HG03064 (cell line): ENCODE measurements around the gene GYPA.
"Not testable (repeated sequence)": the region's sequence is repeated elsewhere in the genome, so short reads cannot be mapped to it uniquely, and the experiment has no call there.

Source experiments
- ATAC-seq: cut with Tn5 transposase; IDR thresholded peaks from one replicate; pipeline ENCODE4 v1.9.1; 2021; ENCODE audit warnings: low read depth; ENCODE audit not compliant: unreplicated experiment

The GYPA gene

DNA sequence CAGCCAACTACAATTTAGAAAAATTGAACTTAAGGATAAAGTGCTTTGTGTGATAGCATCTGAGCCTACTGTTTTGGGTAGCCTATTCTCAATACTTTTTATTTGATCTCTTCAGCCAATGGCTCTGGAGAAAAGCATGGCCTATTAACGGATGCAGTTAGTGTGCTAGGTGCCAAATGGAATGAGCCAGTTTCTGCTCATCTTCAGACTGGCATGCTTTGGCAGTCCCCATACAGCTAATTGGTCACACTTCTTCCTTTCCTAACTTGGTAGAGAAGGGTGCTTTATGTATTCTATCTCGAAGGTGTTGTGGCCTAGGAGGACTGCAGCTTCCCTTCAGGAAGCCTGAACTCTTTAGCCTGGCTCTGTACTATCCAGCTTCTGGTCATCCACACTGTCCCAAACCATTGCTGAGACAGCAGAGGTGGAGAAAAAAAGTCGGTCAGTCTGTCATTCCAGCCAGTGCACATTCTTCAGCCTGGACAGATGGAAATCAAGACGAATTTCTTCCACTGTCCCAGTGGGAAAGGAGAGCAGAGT, 11.1 kb downstream of the GYPA start:
- ATAC-seq = not testable (repeated sequence)

DNA sequence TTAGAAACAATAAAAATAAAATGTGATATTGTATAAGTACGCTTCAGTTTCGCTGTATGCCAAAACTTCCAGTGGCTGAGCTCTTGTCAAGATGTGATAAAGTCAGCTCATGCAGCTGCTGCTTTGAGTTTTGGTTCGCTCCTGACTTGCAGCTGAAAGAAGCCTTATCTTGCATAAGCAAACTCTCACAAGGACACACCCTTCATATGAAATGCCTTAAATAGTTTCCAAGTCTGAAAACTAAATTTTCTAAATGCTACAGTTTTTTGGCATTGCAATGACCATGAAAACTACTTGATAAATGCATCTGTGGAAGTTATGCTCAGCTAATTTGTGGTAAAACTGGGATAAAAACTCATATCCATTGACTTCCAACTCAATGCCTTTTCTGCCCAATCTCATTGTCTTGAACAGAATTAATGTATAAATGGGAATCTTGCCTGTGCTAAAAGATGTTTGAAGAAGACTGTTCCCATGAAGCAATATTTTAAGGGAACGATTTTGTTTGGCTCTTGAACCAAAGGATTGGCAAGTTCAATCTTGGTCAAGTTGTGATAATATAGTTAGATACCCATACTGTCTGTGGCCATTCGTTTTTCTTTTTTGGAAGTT, 11.7 kb downstream of the GYPA start:
- not testable (repeated sequence) for ATAC-seq

DNA sequence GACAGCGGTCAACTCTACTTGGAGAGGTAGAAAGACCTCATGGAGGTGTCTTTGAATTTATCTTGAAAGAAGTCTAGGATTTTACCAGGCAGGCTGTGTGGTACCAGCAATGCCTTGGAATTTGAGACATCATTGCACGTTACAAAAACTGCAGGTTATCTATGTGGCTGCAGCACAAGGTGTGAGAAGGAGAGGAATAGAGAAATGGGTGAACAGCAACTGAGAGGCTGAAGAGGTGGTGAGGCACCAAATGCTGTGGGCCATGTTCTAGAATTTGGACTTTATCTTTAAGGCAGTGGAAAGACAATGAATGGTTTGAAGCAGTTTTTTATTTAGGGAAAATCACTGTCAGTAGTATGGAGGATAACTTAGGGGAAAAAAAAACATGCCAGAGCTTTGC, 15.4 kb downstream of the GYPA start:
- not testable (repeated sequence) for ATAC-seq

DNA sequence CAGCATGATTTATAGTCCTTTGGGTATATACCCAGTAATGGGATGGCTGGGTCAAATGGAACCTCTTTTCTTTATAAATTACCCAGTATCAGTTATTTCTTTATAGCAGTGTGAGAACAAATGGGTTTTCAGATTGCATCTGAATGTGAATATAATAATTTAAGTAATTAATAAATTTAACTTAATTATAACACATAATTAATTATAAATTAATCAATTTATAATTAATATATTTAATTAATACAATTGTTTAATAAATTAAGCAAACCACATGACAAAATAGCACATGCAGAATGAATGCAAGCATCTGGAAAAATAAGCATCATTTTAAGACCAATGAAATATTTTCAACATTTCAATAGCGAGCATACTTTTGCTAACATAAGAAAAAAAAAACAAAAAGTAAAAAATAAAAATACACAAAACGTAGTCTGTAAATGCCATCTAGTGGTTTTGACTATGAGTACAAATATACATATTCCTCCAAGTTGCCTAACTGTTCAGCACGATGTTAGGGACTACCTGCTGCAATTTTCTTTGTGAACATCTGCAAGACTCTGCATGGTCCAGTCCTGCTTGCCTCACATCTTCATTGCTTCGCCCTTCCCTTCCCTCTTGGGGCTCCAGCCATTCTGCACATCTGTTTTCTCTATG, 16.4 kb downstream of the GYPA start:
- ATAC-seq = not testable (repeated sequence)

DNA sequence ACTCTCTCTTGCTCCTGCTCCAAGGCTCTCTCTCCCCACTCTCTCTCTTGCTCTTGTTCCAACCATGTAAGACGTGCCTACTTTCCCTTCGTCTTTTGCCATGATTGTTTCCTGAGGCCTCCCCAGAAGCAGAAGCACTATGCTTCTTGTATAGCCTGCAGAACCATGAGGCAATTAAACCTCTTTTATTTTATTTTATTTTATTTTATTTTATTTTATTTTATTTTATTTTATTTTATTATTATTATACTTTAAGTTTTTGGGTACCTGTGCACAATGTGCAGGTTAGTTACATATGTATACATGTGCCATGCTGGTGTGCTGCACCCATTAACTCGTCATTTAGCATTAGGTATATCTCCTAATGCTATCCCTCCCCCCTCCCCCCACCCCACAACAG, 17.2 kb downstream of the GYPA start:
- not testable (repeated sequence) for ATAC-seq

DNA sequence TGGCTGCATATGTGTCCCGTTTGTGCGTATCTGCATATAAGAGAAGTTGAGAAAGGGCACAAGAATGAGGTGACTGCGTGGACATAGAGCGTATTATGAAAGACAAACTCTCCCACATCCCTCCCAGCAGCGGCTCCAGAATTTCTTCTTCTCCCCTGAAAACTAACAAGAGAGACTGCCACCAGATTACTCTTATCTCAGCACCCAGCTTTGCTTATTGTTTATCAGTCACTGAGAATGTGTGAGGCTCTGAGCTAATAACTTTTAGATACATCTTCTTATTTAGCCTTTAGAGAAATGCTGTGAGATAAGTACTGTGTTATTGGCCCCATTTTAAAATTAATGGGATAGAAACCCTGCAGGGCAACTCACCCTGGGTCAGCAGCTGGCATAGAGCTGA, 20.8 kb downstream of the GYPA start:
- ATAC-seq = not testable (repeated sequence)

DNA sequence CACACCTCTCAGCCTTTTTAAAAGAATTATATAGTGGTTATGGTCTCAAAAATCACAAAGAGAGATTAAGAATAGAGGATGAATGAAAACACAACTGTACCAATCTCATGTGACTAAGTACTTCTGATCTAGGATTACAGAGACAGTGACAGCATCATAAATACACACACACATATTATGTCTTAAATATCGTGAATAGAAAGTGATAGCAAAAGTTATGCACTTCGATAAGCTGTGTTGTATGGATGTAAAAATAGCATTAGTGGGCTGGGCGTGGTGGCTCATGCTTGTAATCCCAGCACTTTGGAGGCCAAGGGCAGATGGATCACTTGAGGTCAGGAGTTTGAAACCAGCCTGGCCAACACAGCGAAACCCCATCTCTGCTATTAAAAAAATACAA, 25.0 kb downstream of the GYPA start:
- ATAC-seq = no peak

DNA sequence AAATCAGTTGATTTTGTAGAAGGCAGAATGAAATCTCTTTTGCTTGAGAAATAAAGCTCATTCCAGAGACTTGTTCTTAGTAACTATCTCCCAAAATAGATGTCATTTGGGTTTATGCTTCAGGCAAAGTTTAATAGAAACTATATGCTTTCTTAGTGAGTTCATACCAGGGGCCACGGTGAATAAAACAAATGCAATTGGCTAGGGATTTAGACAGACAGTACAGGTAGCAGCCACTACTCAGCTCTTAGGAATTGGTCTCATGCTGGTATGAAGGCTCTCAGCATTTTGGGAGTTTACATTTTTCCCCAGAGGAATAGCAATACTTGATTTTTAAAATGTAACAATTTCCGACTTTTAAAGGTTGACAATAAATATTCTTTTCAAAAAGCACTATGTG, 27.0 kb downstream of the GYPA start:
- no peak for ATAC-seq

DNA sequence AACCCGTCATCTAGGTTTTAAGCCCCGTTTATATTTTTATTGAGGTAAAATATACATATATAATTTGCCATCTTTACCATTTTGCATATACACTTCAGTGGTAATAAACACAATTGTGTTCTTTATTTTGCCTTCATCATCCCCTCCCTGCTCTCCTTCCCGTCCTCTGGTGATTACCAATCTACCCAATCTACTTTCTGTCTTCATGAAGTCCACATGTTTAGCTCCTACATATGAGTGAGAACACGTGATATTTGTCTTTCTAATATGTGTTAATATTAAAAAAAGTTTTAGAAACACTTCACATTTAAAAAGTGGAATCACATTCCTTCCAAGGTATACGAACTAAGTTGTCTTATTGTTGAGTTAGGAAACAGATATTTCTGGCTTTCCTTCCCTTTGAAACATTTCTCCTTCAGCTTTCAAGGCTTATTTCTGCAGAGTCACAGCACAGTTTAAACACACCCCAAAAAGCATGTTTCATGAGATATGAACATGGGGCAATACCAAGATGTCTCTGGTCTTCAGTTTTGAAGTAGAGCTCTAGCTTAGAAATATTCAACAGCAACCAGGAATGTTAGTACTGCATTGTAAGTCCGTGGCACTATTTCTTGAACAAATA, 35.9 kb downstream of the GYPA start:
- no peak for ATAC-seq

DNA sequence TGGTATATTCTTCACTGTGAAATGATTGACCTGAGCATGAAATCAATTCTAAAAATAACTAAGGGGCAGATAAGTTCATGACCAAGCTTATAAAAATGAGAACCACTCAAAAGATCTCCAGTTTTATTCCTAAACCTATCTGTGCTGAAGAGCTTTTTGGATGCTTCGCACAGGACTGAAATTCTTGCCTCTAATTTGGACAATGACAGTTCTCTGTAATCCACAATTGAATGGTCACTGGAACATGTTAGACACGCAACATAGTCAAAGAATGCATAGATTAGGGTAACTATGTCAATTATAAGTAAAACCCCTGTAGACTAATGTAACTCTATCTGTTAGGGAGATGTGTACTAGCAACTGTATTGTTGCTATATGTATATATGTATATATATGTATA, 42.7 kb downstream of the GYPA start:
- ATAC-seq = not testable (repeated sequence)

DNA sequence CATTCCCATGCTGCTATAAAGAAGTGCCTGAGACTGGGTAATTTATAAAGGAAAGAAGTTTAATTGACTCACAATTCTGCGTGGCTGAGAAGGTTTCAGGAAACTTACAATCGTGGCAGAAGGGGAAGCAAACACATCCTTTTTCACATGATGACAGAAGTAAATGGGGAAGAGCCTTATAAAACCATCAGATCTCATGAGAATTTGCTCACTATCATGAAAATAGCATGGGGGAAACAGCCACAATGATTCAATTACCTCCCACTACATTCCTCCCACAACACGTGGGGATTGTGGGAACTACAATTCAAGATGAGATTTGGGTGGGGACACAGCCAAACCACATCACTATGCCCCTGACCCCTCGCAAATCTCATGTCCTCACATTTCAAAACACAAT, 46.5 kb downstream of the GYPA start:
- not testable (repeated sequence) for ATAC-seq

DNA sequence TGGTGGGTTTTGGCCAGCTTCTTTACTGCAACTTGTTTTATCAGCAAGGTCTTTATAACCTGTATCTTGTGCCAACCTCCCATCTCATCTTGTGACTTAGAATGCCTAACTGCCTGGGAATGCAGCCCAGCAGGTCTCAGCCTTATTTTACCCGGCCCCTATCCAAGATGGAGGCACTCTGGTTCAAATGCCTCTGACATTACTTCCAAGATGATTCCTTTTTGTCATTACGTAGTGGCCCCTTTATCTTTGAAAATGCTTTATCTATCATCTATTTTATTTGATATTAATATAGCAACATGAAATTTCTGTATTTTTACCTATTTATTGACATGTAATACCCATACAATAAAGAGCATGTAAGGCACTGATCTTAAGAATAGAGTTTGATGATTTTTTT, 49.3 kb downstream of the GYPA start:
- ATAC-seq = not testable (repeated sequence)

DNA sequence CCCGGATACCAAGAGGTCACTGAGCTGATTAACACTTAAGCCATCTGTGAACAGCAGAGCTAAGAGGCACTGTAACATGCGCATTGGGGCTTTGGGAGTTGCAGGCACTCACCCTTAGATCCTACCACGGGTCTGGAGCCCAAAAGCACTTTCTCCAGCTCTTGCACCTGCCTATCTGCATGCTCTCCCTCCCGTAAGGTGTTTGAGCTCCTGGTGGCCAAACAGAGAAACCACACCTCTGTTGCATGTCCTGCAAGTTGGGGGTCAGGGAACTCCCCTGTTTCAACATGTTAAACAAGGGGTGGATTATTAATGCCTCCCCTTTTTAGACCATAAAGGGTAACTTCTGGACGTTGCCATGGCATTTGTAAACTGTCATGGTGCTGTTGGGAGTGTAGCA, 49.8 kb downstream of the GYPA start:
- ATAC-seq = no peak

DNA sequence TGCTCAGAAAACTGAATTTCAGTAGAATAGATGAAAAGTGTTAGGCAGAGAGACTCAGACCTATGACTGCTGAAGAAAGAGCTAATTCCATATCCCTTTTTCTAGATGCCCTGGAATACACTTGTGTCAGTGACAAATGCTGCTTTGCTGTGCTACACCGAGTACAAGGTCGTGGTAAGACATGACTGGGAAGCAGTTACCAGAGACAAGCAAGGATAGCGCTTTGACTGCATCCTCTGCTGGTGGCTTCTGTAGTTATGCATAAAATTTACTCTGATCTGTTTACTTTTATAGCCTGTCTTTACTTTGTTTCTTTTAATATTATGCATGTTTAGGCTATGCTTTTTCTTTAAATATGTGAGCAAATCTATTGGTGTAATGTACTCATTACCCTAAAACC, 58.5 kb downstream of the GYPA start:
- not testable (repeated sequence) for ATAC-seq

DNA sequence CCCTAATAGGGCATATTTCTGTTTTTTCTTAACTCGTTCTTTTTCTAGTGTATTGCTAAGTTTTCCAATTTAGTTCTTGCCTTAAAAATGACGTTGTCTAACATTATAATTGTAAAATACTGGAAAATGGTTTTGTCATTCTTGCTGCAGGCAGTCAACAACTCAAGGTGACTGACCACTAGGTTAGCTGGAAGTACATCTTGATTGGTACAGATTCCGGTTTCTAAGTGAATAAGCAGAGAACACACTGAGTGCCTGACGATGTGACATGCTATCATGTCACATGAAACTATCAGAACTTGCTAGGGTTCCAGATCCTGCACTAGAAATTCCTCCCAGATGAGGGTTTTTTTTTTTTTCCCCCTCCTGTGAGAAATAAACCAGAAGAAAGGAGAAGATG, 60.4 kb downstream of the GYPA start:
- not testable (repeated sequence) for ATAC-seq

DNA sequence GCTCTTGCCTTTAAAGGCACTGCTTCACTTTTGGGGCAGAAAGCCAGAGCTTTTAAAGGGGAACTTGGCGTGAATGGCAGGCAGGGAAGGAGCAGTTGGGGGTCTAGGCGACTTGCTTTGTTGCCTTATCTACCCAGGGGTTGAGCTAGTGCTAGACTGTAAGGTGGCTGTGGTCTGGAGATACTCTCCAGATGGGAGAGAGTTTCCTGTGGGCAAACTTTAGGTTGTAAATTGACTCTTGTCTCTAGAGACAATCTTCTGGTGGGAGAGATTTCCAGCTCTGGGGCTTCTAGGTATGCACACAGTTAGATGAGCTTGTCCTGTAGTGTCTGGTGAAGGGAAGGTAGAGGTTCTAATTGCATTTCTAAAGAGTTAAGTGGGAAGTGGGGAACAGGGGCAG, 61.8 kb downstream of the GYPA start:
- ATAC-seq = not testable (repeated sequence)

DNA sequence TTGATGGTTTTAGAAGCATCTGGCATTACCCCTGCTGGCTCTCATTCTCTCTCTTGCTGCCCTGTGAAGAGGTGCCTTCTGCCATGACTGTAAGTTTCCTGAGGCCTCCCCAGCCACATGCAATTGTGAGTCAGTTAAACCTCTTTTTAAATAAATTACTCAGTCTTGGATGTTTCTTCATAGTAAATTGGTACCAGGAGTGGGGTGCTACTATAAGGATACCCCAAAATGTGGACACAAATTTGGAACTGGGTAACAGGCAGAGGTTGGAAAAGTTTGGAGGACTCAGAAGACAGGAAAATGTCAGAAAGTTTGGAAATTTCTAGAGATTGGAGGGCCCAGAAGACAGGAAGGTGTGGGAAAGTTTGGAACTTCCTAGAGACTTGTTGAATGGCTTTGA, 79.0 kb downstream of the GYPA start:
- ATAC-seq = not testable (repeated sequence)

DNA sequence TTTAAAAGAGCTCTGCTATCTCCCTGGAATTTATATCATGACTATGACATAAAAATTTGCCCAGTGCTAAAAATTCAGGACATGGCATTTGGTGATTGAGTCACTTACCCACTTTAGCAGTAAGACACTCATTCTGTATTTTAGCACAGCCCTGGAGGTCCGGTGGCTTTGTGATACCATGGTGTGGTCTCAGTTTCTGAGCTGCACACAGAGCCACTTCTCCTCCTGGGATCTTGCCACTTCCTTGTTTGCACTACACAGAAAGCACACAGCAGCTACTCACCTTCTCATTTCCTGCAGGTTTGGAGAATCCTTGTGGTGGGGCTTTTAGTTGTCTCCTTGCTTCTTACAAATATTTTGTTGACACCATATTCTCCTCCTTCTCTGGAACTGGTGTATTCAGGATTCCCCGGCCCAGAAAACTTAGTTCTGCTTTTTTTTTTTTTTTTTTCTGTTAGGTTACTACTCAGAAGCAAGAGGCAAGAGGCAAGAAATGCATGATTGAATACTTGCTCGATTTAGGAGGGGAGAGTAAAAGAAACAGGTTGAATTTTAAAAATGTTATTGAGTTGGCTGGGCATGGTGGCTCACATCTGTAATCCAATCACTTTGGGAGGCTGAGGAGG, 80.2 kb downstream of the GYPA start:
- not testable (repeated sequence) for ATAC-seq
